Kidney (tissue), 14 donors: ENCODE data around the gene OR5T3. TPM values are rescaled to one million over a fixed set of nuclear protein-coding genes. Genes with fewer than 3 reads are reported as not detected.

Experiments
- DNase-seq, 5 donors: peaks; one replicate each; pipeline ENCODE4 v3.0.0-alpha.2; 2013 to 2020
- FAIRE-seq: peaks from 2 replicates; lab custom pipeline; 2012; peaks lifted over from hg19 to GRCh38; lab: Jason Lieb, UNC
- H3K27ac ChIP-seq, 2 donors: one replicate each; pipeline ENCODE4 v1.7.0; 2013; ENCODE audit warnings: low read depth in 2 of 2, low read length in 2 of 2, inconsistent platforms in 1 of 2
- H3K27me3 ChIP-seq: one replicate; pipeline ENCODE4 v1.7.1; 2013; ENCODE audit warnings: low read length, inconsistent platforms; ENCODE audit not compliant: control insufficient read depth, insufficient read depth
- H3K36me3 ChIP-seq, 3 donors: one replicate each; pipeline versions ENCODE4 v1.7.0 to v1.7.1; 2013; ENCODE audit warnings: low read length in 3 of 3, control low read depth in 1 of 3, inconsistent platforms in 1 of 3; ENCODE audit not compliant: insufficient read depth in 3 of 3, control insufficient read depth in 2 of 3
- H3K4me1 ChIP-seq, 3 donors: one replicate each; pipeline versions ENCODE4 v1.7.0 to v1.7.1; 2013; ENCODE audit warnings: low read length in 3 of 3, inconsistent platforms in 1 of 3, low read depth in 1 of 3; ENCODE audit not compliant: control insufficient read depth in 2 of 3, insufficient read depth in 2 of 3
- H3K4me3 ChIP-seq, 3 donors: one replicate each; pipeline versions ENCODE4 v1.7.0 to v1.8.1; 2013; ENCODE audit warnings: low read length in 3 of 3, control low read depth in 1 of 3, inconsistent platforms in 1 of 3
- H3K9ac ChIP-seq, 3 donors: one replicate each; pipeline versions ENCODE4 v1.7.0 to v1.7.1; 2013; ENCODE audit warnings: low read length in 3 of 3, control low read depth in 1 of 3, inconsistent platforms in 1 of 3
- H3K9me3 ChIP-seq, 3 donors: one replicate each; pipeline versions ENCODE4 v1.7.0 to v1.7.1; 2013; ENCODE audit warnings: low read length in 3 of 3, control low read depth in 1 of 3, inconsistent platforms in 1 of 3; ENCODE audit not compliant: control insufficient read depth in 2 of 3, insufficient read depth in 1 of 3
- CTCF ChIP-seq: IDR thresholded peaks from 3 replicates; pipeline ENCODE4 v1.5.1; 2012; ENCODE audit warnings: mild to moderate bottlenecking, moderate library complexity, borderline replicate concordance; ENCODE audit not compliant: insufficient read depth; ENCODE audit errors: extremely low read depth
- intact Hi-C: fragments of 100-400 bp; cut with DNase I; formaldehyde crosslinking; loops from one replicate; pipeline ENCODE4 v1.11.1; 2022
- polyA plus RNA-seq: library from polyadenylated mRNA; stranded (reverse); fragments of 350-450 nt; fragmentation: Illumina TruSeq; extraction: RNeasy Lipid Tissue Mini Kit (QIAGEN cat#74804); gene quantifications from one replicate; pipeline ENCODE4 v1.2.3, GENCODE V29; 2014; ENCODE audit warnings: low read depth, low replicate concordance; ENCODE audit not compliant: insufficient read depth
- total RNA-seq: library from RNA; stranded (reverse); fragmentation: NEBNext Ultra II Directional; extraction: Animal tissue kit (Norgen Biotek cat#: 25700); gene quantifications from one replicate; pipeline ENCODE4 v1.2.1, GENCODE V29; 2021
- donor health status: control.
- donor health status: control.
- donor health status: control.
- donor health status: control.
- donor health status: control.
- donor health status: DM: yes; HTN: yes; CAD: no.
- donor health status: Normal renal cell carcinoma (clear cell type).

Gene OR5T3
- total and polyA plus RNA-seq, 2 donors from 2014 or later = not detected

- no peak within 1 kb of the TSS for H3K4me3 ChIP-seq
- H3K27me3 ChIP-seq = no peaks in the 10 kb centered on the region
- H3K36me3 ChIP-seq = no peaks in the 10 kb centered on the region
- TF ChIP-seq CTCF = no peak
- no peak within 1 kb of the TSS for H3K27ac ChIP-seq
- intact Hi-C loops = no loop called here
- no peak for DNase-seq
- H3K4me1 ChIP-seq = no peaks in the 10 kb centered on the region
- no peaks in the 10 kb centered on the region for H3K9me3 ChIP-seq
- no peak within 1 kb of the TSS for H3K9ac ChIP-seq
- FAIRE-seq = no peak
These were observed 17.9 kb upstream of the OR5T3 start, which contains the start of gene OR5T2 for GRCh38 chr11:56234155-56234554. TSS of gene OR5T2 (minus strand) at chr11:56234255. CDS start at chr11:56233062, 1,193 bp downstream.

- H3K9ac ChIP-seq = no peak overlapping the region
- no peaks in the 10 kb centered on the region for H3K27me3 ChIP-seq
- no peaks in the 10 kb centered on the region for H3K4me1 ChIP-seq
- H3K4me3 ChIP-seq = no peak overlapping the region
- no peak for FAIRE-seq
- intact Hi-C loops = no loop called here
- TF ChIP-seq CTCF = no peak
- no peak overlapping the region for H3K27ac ChIP-seq
- H3K36me3 ChIP-seq = no peaks in the 10 kb centered on the region
- no peak for DNase-seq
- no peaks in the 10 kb centered on the region for H3K9me3 ChIP-seq
These were observed 19.0 kb downstream of the OR5T3 start for GRCh38 chr11:56271092-56271491.

GRCh38 chr11:56273854-56274253, 21.8 kb downstream of the OR5T3 start, which contains the start of gene OR5T1:
TSS of gene OR5T1 (plus strand) at chr11:56274154. CDS start at chr11:56275639, 1,485 bp downstream.
- TF ChIP-seq CTCF = no peak
- Histone ChIP-seq H3K4me1 (no peaks in the 10 kb centered on the region), H3K36me3 (no peaks in the 10 kb centered on the region), H3K27me3 (no peaks in the 10 kb centered on the region), H3K9me3 (no peaks in the 10 kb centered on the region), H3K27ac (no peak within 1 kb of the TSS), H3K4me3 (no peak within 1 kb of the TSS), H3K9ac (no peak within 1 kb of the TSS)
- FAIRE-seq (no peak), DNase-seq (no peak)
- intact Hi-C loops = no loop called here

- TF ChIP-seq CTCF = no peak
- no peak within 1 kb of the TSS for H3K9ac ChIP-seq
- FAIRE-seq (no peak), DNase-seq (no peak)
- no peaks in the 10 kb centered on the region for H3K27me3 ChIP-seq
- H3K27ac ChIP-seq = no peak within 1 kb of the TSS
- no peaks in the 10 kb centered on the region for H3K4me1 ChIP-seq
- H3K9me3 ChIP-seq = no peaks in the 10 kb centered on the region
- no peaks in the 10 kb centered on the region for H3K36me3 ChIP-seq
- no peak within 1 kb of the TSS for H3K4me3 ChIP-seq
- intact Hi-C loops = no loop called here
These were observed 40.1 kb downstream of the OR5T3 start, which contains the start of gene OR8H1 for GRCh38 chr11:56292154-56292553. TSS of gene OR8H1 (minus strand) at chr11:56292254. CDS start at chr11:56291062, 1,192 bp downstream.
